K562 (cell line): ENCODE measurements around the gene KIRREL1. TPM values are rescaled to one million over a fixed set of nuclear protein-coding genes. Genes with fewer than 3 reads are reported as not detected.

Source experiments
- ATAC-seq: fragments of 200-7000 bp; cut with Tn5 transposase; 3 replicates; pipeline ENCODE4 v1.9.1; 2020; ENCODE audit warnings: moderate library complexity
- BruUV-seq: library from RNA; stranded (reverse); fragments of 400-500 nt; replicated peaks from 2 replicates; lab custom pipeline; 2021; lab: Mats Ljungman, UMichigan
- CTCF ChIA-PET: fragments of 300-600 bp; formaldehyde crosslinking; extraction: SDS; loops from one replicate; lab custom pipeline; 2021; ENCODE audit warnings: low intra/inter-chr PET ratio; lab: Yijun Ruan, JAX
- POLR2A ChIA-PET: fragments of 300-600, 350-650 bp; sonication (Branson Sonifier 250); formaldehyde crosslinking; extraction: SDS; loops from one replicate; lab custom pipeline; 2021; ENCODE audit warnings: antibody characterized with exemption, inconsistent platforms; lab: Yijun Ruan, JAX
- DNase-seq, 4 experiments: peaks; one replicate each; pipeline versions ENCODE4 v3.0.0 to v3.0.0-alpha.2; 2011 to 2018; ENCODE audit warnings: low spot score in 3 of 4, mixed read lengths in 3 of 4; ENCODE audit errors: extremely low read depth in 1 of 4
- FAIRE-seq: peaks from 2 replicates; lab custom pipeline; 2011; peaks lifted over from hg19 to GRCh38; lab: Jason Lieb, UNC
- H2AFZ ChIP-seq: 2 replicates; pipeline ENCODE4 v1.6.0; 2011; ENCODE audit warnings: low read depth, low read length, control low read depth, inconsistent platforms
- H3K27ac ChIP-seq: fragments of 200-600 bp; 3 replicates; pipeline ENCODE4 v1.8.0; 2011; ENCODE audit warnings: low read depth, mild to moderate bottlenecking, control low read depth, inconsistent platforms, low read length, moderate library complexity, mixed read lengths; ENCODE audit errors: extremely low read depth
- H3K27me3 ChIP-seq, 2 experiments: fragments of 300-600 bp in 1 of 2; 2 replicates in 1 of 2; 3 replicates in 1 of 2; pipeline versions ENCODE4 v1.6.0 to v1.8.0; 2011; ENCODE audit warnings: inconsistent platforms in 2 of 2, low read length in 2 of 2, mild to moderate bottlenecking in 1 of 2, mixed read lengths in 1 of 2, moderate library complexity in 1 of 2; ENCODE audit not compliant: control insufficient read depth in 2 of 2, insufficient read depth in 2 of 2
- H3K36me3 ChIP-seq: fragments of 300-600 bp; 3 replicates; pipeline ENCODE4 v1.8.0; 2011; ENCODE audit warnings: mild to moderate bottlenecking, low read length, inconsistent platforms; ENCODE audit not compliant: control insufficient read depth, insufficient read depth
- H3K4me1 ChIP-seq, 2 experiments: fragments of 200-600 bp in 1 of 2; replicated peaks in 1 of 2; 2 replicates in 1 of 2; 3 replicates in 1 of 2; pipeline versions ENCODE4 v1.5.1 to v1.8.0; 2011; ENCODE audit warnings: inconsistent platforms in 2 of 2, low read length in 2 of 2, mild to moderate bottlenecking in 1 of 2, mixed read lengths in 1 of 2, moderate library complexity in 1 of 2; ENCODE audit not compliant: control insufficient read depth in 2 of 2, insufficient read depth in 2 of 2
- H3K4me2 ChIP-seq: 2 replicates; pipeline ENCODE4 v1.6.1; 2011; ENCODE audit warnings: low read length, control low read depth, inconsistent platforms, mixed read lengths; ENCODE audit not compliant: insufficient read depth
- H3K4me3 ChIP-seq: fragments of 200-600 bp; sonication (generic), shearing (Covaris generic); 2 replicates; pipeline ENCODE4 v1.5.1; 2016; ENCODE audit warnings: control low read depth, inconsistent platforms
- H3K79me2 ChIP-seq: fragments of 200-600 bp; 3 replicates; pipeline ENCODE4 v1.8.0; 2011; ENCODE audit warnings: low read length, inconsistent platforms; ENCODE audit not compliant: control insufficient read depth, insufficient read depth
- H3K9ac ChIP-seq, 2 experiments: 2 replicates each; pipeline versions ENCODE4 v1.6.0 to v1.6.1; 2011; ENCODE audit warnings: low read depth in 2 of 2, low read length in 2 of 2, control low read depth in 1 of 2, inconsistent platforms in 1 of 2, mild to moderate bottlenecking in 1 of 2, mixed read lengths in 1 of 2; ENCODE audit not compliant: insufficient read depth in 1 of 2
- H3K9me1 ChIP-seq: one replicate; pipeline ENCODE4 v1.6.0; 2011; ENCODE audit warnings: inconsistent platforms, mild to moderate bottlenecking, low read length, moderate library complexity; ENCODE audit not compliant: control insufficient read depth, insufficient read depth
- H3K9me3 ChIP-seq: replicated peaks from 2 replicates; pipeline ENCODE4 v1.5.1; 2011; ENCODE audit warnings: low read depth, low read length, inconsistent platforms; ENCODE audit not compliant: control insufficient read depth, insufficient read depth
- H4K20me1 ChIP-seq: replicated peaks from 2 replicates; pipeline ENCODE4 v1.6.1; 2011; ENCODE audit warnings: low read length, inconsistent platforms, mixed read lengths; ENCODE audit not compliant: control insufficient read depth, insufficient read depth
- BACH1 ChIP-seq: fragments of 200-800 bp; sonication (Bioruptor generic); IDR thresholded peaks from 2 replicates; pipeline ENCODE4 v1.6.1; 2016; ENCODE audit warnings: missing genetic modification characterization, missing compliant biosample characterization
- IFI16 ChIP-seq: fragments of 250-450 bp; sonication (Bioruptor Pico); IDR thresholded peaks from 2 replicates; pipeline ENCODE4 v2.1.2; 2022; ENCODE audit warnings: mild to moderate bottlenecking, inconsistent platforms
- NELFE ChIP-seq: IDR thresholded peaks from 2 replicates; pipeline ENCODE4 v1.6.1; 2011; ENCODE audit warnings: mild to moderate bottlenecking; ENCODE audit not compliant: insufficient read depth, insufficient read length
- POLR3A ChIP-seq: IDR thresholded peaks from 2 replicates; pipeline ENCODE4 v1.6.1; 2011; ENCODE audit warnings: borderline replicate concordance, mild to moderate bottlenecking, moderate library complexity; ENCODE audit not compliant: insufficient read length, insufficient read depth; ENCODE audit errors: extremely low read depth
- PRMT5 ChIP-seq: sonication (generic); formaldehyde crosslinking; IDR thresholded peaks from 2 replicates; pipeline ENCODE4 v1.5.0; 2020; ENCODE audit warnings: missing genetic modification reagents
- SMARCE1 ChIP-seq: fragments of 450-650 bp; IDR thresholded peaks from 2 replicates; pipeline ENCODE4 v1.7.1; 2016; ENCODE audit warnings: mild to moderate bottlenecking
- SUPT5H ChIP-seq: fragments of 450-650 bp; IDR thresholded peaks from 2 replicates; pipeline ENCODE4 v1.6.1; 2016
- XRCC4 ChIP-seq: IDR thresholded peaks from one replicate; pipeline ENCODE4 v1.6.1; 2011; ENCODE audit not compliant: insufficient read depth, insufficient read length; ENCODE audit errors: extremely low read depth
- ZNF12 ChIP-seq: sonication (generic); formaldehyde crosslinking; IDR thresholded peaks from 2 replicates; pipeline ENCODE4 v1.4.0; 2020; ENCODE audit warnings: mild to moderate bottlenecking, missing genetic modification reagents
- ZNF133 ChIP-seq: fragments of 250-450 bp; sonication (Bioruptor Pico); IDR thresholded peaks from 2 replicates; pipeline ENCODE4 v1.4.0; 2020; ENCODE audit warnings: mild to moderate bottlenecking
- ZNF146 ChIP-seq: IDR thresholded peaks from one replicate; pipeline ENCODE4 v1.6.1; 2018; ENCODE audit warnings: missing compliant biosample characterization; ENCODE audit not compliant: unreplicated experiment
- ZNF561 ChIP-seq: fragments of 450-650 bp; formaldehyde crosslinking; conservative IDR thresholded peaks from 2 replicates; pipeline ENCODE4 v1.4.0; 2020; ENCODE audit warnings: mild to moderate bottlenecking, moderate library complexity
- ZNF785 ChIP-seq: fragments of 250-450 bp; sonication (Bioruptor Pico); IDR thresholded peaks from 2 replicates; pipeline ENCODE4 v1.4.0; 2020; ENCODE audit warnings: mild to moderate bottlenecking
- WGBS: fragments of 100-300 bp; shearing (Covaris generic); methylation state at CpG from one replicate; pipeline ENCODE4 v1.1.6; 2016; ENCODE audit warnings: low coverage, mixed read lengths; ENCODE audit not compliant: insufficient coverage; ENCODE audit errors: missing lambda C conversion rate; 5-methylcytosine and 5-hydroxymethylcytosine counted together
- in situ Hi-C: fragments of 300-500 bp; cut with MboI; formaldehyde crosslinking; loops from 4 replicates; pipeline ENCODE4 v1.15.0; 2018; ENCODE audit warnings: inconsistent platforms, mixed read lengths
- intact Hi-C: fragments of 100-400 bp; cut with micrococcal nuclease; formaldehyde crosslinking; loops from 2 replicates; pipeline ENCODE4 v1.14.2; 2022
- polyA plus RNA-seq, 8 experiments: library from polyadenylated mRNA; depleted of rRNA in 4 of 8; stranded (reverse) in 5 of 8; unstranded in 3 of 8; fragments of >200 nt; fragmentation: Nextera tagmentation in 2 of 8; fragmentation: Illumina TruSeq in 1 of 8; extraction: Ambion mirVana in 2 of 8; extraction: Trizol in 1 of 8; gene quantifications; 2 replicates each; pipeline versions ENCODE4 v1.2.1 to v1.2.3, GENCODE V29; 2011 to 2014; ENCODE audit warnings: inconsistent platforms in 1 of 8, missing spikeins in 1 of 8
- total RNA-seq, 7 experiments: library from RNA; depleted of rRNA in 6 of 7; stranded (reverse); fragments of >200 nt in 6 of 7; fragmentation: Illumina TruSeq in 2 of 7; extraction: Trizol in 2 of 7; gene quantifications; 2 replicates each; pipeline versions ENCODE4 v1.2.1 to v1.2.3, GENCODE V29; 2011 to 2021; ENCODE audit warnings: low replicate concordance in 1 of 7
- TF ChIP-seq, protein P1 (sequence below), 2 experiments: fragments of 250-450 bp in 1 of 2; fragments of 450-650 bp in 1 of 2; sonication (Bioruptor Pico) in 1 of 2; IDR thresholded peaks; 2 replicates each; pipeline versions ENCODE4 v1.6.1 to v1.8.0; 2016 to 2021; ENCODE audit warnings: mild to moderate bottlenecking in 2 of 2, moderate library complexity in 2 of 2, missing compliant biosample characterization in 1 of 2, missing genetic modification characterization in 1 of 2
- TF ChIP-seq, protein P2 (sequence below): fragments of 250-450 bp; sonication (Bioruptor Pico); IDR thresholded peaks from 2 replicates; pipeline ENCODE4 v1.5.1; 2021; ENCODE audit warnings: mild to moderate bottlenecking

KIRREL1 gene
- total and polyA plus RNA-seq, 9 of the 15 experiments (the other 6 are each of a cell fraction or from before 2014, with no cell fraction given): under 0.01 to 0.22 (median 0.03) TPM; not detected in 3

DNA sequence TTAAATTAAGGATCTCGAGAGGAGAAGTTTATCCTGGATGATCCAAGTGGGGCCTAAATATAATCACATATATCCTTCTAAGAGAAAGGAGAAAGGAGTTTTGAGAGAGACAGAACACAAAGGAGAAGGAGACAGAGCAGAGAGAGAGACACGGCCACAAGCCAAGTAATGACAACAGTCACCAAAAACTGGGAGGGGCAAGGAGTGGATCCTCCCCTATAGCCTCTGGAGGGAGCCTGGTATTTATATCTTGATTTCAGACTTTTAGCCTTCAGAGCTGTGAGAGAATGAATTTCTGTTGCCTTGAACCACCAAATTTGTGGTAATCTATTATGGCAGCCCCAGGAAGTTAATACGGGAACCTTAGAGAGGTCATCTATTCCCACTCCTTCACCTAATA is 137.8 kb downstream of the KIRREL1 start:
- peak; percentile 80 for ATAC-seq
- Histone ChIP-seq H2AFZ (no peak overlapping the region), H3K27me3 (peaks cover 0 to 9% of the 10 kb centered on the region in 2 experiments; a peak in 1 of 5 replicates), H3K9ac (no peak overlapping the region), H3K9me3 (no peaks in the 10 kb centered on the region), H3K4me1 (no peaks in the 10 kb centered on the region; a peak in 1 of 5 replicates), H3K4me2 (no peak overlapping the region), H3K79me2 (no peaks in the 10 kb centered on the region), H3K9me1 (no peaks in the 10 kb centered on the region), H3K36me3 (no peaks in the 10 kb centered on the region), H3K27ac (no peak overlapping the region), H4K20me1 (no peaks in the 10 kb centered on the region), H3K4me3 (no peak overlapping the region)
- in situ Hi-C loops (no loop called here), intact Hi-C loops (no loop called here)
- ChIA-PET CTCF (no interaction called here), POLR2A (no interaction called here)
- BruUV-seq: no TSS peak
- no peak for DNase-seq
- no peak for FAIRE-seq
- 0% methylated on average over 3 of the region's 3 CpGs for WGBS
- TF ChIP-seq PRMT5 (CRISPR knock-in tag): no peak
- no peak for TF ChIP-seq IFI16 (CRISPR knock-in tag)
- TF ChIP-seq SUPT5H: no peak
- no peak for TF ChIP-seq ZNF12 (CRISPR knock-in tag)
- no peak for TF ChIP-seq NELFE
- TF ChIP-seq ZNF146 (CRISPR knock-in tag): no peak
- no peak for TF ChIP-seq ZNF561
- no peak for TF ChIP-seq POLR3A
- TF ChIP-seq, protein P1, sequence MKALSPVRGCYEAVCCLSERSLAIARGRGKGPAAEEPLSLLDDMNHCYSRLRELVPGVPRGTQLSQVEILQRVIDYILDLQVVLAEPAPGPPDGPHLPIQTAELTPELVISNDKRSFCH (CRISPR knock-in tag; IDR thresholded peaks at IDR 0.05): no peak
- TF ChIP-seq, protein P1 (tag; IDR thresholded peaks at IDR 0.05): no peak
- TF ChIP-seq, protein P2, sequence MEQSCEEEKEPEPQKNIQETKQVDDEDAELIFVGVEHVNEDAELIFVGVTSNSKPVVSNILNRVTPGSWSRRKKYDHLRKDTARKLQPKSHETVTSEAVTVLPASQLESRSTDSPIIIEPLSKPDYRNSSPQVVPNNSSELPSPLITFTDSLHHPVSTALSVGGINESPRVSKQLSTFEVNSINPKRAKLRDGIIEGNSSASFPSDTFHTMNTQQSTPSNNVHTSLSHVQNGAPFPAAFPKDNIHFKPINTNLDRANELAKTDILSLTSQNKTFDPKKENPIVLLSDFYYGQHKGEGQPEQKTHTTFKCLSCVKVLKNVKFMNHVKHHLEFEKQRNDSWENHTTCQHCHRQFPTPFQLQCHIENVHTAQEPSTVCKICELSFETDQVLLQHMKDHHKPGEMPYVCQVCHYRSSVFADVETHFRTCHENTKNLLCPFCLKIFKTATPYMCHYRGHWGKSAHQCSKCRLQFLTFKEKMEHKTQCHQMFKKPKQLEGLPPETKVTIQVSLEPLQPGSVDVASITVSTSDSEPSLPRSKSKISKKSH: no peak
- TF ChIP-seq ZNF133 (CRISPR knock-in tag): no peak
- no peak for TF ChIP-seq SMARCE1
- TF ChIP-seq ZNF785 (CRISPR knock-in tag): no peak
- TF ChIP-seq BACH1 (tag): no peak
- TF ChIP-seq XRCC4: no peak
